AG09319 (cell line): Measurements from ENCODE around the gene CROCC2.

Experiments
- DNase-seq: peaks from one replicate; pipeline ENCODE4 v3.0.0-alpha.2; 2010; ENCODE audit warnings: low read depth; ENCODE audit errors: extremely low read depth
- TF ChIP-seq, protein P1 (sequence below): IDR thresholded peaks from 2 replicates; pipeline ENCODE4 v1.5.1; 2011; ENCODE audit warnings: low read depth, mild to moderate bottlenecking, inconsistent platforms, low read length, moderate library complexity

Gene CROCC2

DNA sequence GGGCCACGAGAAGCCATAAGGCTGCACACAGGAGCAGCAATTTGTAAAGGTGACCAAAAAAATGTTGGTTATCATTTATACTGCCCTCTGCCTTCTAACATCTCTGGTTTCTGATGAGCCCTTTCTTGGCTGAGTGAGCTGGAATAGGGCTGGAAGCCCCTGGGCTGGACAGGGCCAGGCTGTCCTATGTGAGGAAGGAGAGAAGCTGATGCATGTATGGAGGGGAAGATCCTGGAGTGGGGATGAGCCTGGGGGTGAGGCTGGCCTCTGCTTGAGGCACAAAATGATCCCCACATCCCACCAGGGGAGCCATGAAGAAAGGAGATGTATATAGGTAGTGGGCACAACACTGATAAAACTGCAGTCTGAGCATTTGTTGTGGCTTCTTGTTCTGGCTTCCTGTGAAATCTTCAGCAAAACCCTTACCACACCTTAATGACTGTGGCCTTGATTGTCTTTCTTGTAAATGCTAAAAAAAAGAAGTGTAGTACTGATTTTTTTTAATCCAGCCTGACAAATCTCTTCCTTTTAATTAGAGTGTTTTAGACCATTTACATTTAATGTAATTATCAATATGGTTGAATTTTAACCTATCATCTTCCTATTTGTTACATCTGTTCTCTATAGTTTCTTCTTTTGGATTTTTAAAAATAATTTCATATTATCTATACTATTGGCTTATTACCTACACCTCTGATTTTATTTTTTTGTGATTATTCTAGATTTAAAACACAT is 97.9 kb downstream of the CROCC2 start:
- TF ChIP-seq, protein P1, sequence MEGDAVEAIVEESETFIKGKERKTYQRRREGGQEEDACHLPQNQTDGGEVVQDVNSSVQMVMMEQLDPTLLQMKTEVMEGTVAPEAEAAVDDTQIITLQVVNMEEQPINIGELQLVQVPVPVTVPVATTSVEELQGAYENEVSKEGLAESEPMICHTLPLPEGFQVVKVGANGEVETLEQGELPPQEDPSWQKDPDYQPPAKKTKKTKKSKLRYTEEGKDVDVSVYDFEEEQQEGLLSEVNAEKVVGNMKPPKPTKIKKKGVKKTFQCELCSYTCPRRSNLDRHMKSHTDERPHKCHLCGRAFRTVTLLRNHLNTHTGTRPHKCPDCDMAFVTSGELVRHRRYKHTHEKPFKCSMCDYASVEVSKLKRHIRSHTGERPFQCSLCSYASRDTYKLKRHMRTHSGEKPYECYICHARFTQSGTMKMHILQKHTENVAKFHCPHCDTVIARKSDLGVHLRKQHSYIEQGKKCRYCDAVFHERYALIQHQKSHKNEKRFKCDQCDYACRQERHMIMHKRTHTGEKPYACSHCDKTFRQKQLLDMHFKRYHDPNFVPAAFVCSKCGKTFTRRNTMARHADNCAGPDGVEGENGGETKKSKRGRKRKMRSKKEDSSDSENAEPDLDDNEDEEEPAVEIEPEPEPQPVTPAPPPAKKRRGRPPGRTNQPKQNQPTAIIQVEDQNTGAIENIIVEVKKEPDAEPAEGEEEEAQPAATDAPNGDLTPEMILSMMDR, result no peak
- DNase-seq, result no peak

DNA sequence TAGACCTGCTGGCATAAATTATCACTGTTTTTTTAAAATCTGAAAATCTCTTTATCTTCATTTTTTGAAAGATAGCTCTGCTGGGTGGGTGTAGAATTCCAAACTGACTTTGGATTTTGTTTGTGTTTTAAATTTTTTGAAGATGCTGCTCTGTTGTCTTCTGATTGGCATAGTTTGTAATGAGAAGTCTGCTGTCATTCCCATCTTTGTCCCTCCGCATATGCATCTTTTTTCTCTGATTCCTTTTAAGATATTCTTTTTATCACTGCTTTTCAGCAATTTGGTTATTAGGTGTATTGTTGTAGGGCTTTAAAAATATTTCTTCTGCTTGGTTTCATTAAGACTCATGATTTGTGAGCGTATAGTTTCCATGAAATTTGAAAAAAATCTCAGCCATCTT is 99.4 kb downstream of the CROCC2 start:
- no peak for DNase-seq
- TF ChIP-seq, protein P1, result no peak

DNA sequence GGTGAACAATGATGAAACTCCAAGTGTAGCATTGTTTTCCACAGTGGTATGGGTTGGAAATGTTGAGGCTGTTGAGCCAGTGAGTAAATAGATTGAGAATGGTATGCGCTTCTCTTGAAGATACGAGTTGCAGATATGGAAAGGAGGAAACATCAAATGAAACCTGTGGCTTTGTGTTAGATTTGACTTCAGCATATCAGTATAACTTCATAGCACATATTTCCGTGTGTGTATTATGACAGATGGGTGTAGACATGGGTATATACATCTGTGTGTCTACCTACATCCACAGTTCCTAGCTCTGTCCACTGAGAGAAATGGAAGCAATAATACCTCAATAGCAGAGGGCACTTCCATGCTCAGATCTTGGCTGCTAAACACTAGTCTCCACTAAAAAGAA is 100.3 kb downstream of the CROCC2 start:
- TF ChIP-seq, protein P1, result no peak
- DNase-seq, result no peak

DNA sequence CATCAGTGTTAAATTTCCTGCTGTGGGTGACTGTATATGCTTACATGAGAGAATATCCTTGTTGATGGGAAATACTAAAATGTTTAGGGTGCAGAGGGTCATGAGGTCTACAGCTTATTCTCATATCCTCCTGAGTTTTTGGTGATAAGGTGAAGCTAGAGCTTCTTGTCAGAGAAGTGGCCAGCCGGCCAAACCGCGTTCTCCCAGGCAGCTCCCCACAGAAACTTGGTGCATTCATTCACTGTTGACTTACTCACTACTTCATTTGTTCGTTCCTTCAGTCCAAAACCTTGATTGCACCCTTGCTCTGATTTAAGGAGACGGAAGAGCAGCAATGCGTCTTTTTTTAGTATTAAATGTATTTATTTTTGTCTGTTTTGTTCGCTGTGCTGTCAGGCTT is 101.0 kb downstream of the CROCC2 start:
- TF ChIP-seq, protein P1, result no peak
- no peak for DNase-seq

DNA sequence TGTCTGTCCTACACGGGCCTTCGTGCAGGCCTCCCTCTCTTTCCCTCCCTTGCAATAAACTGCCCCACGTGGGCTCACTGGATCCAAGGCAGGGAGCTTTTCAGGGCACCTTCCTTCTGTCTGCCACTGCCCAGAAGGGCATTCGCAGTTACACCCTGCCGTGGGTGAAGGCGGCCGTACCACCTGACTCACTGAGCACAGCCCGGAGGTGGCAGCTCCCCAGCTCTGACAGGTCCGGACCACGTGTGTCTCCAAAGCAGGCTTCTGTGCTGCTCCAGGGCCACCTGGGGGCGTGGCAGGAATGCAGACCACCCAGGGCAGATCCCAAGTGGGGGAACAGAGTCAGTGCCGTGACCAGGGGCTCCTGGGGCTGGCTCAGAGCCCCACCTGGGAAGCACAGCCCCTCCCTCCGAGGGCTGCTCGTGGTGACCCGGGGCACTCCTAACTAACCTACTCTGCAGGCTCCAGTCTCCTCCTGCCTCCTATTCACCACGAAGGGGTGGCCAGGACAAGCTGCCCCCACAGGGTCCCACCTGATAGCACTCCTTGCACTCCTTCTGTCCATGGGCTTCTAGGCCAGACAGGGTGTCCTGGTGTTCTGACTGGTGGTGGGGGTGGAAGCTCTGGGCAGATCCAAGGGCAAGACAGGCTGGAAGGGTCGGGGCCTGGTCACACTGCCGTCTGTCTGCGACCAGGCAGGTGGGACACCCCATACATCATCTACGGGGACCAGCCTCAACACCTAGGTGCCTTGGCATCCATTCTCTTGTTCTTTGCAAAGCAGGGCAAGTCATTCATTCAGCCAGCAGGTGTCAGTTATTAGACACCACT is 102.0 kb downstream of the CROCC2 start:
- no peak for DNase-seq

DNA sequence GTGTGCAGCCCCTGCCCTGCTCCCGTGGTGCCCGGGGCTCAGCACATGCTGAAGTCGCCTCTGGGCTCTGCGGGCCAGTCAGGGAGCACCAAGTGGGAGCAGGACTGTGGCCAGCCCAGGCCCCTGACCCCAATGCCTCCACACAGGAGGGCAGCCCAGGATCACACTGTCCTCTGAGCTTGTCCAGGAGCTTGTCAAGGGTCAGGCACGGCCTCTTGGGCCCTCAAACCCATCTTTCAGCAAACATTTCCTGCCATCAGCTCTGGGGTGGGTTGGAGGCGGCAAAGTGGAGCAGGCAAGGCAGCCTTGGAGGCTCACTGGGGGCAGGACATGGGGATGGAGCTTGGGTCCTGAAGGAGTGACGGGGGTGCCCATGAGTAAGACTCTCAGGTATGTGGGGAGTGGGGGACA is 102.6 kb downstream of the CROCC2 start:
- TF ChIP-seq, protein P1, result no peak
- DNase-seq, result no peak

More for the DNA sequence above, 102.0 kb downstream of the CROCC2 start:
- TF ChIP-seq, protein P1, result no peak

DNA sequence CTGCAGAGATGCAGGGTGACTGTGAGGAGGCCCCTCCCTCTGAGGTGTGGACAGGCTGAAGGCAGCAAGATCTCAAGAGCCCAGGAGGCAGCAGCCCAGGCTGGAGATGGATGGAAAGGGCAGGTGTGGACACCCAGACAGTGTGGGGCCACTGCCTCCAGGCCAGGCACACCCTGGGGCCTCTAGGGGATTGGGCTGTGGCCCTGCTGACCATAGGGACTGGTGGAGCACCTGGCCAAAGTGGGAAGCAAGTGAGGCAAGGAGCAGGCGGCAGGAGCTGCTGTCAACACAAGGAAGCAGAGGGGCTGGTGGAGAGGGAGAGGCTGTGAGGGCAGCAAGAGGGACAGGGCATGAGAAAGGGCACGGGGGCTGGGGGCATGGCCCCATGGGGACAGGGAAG is 103.1 kb downstream of the CROCC2 start:
- TF ChIP-seq, protein P1, result no peak

More for the DNA sequence above, 103.1 kb downstream of the CROCC2 start:
- no peak for DNase-seq
